Stomach (tissue), 9 donors: ENCODE data around the gene MEGF10. TPM values are rescaled to one million over a fixed set of nuclear protein-coding genes. Genes with fewer than 3 reads are reported as not detected.

ENCODE experiments used
- DNase-seq, 2 donors: peaks; one replicate each; pipeline versions ENCODE4 v3.0.0 to v3.0.0-alpha.2; 2013 to 2019
- H3K27ac ChIP-seq, 5 donors: fragments of 200-600 bp in 4 of 5; sonication (generic) in 4 of 5; one replicate each; pipeline ENCODE4 v1.5.1; 2013 to 2019; ENCODE audit warnings: mild to moderate bottlenecking in 1 of 5, moderate library complexity in 1 of 5
- H3K27me3 ChIP-seq, 3 donors: fragments of 200-600 bp; sonication (generic); one replicate each; pipeline ENCODE4 v1.5.1; 2017 to 2019; ENCODE audit warnings: mixed run types in 1 of 3
- H3K36me3 ChIP-seq, 4 donors: fragments of 200-600 bp; sonication (generic); 1 replicate in 3 of 4; 2 replicates in 1 of 4; pipeline ENCODE4 v1.5.1; 2016 to 2019
- H3K4me1 ChIP-seq, 4 donors: fragments of 200-600 bp; sonication (generic); one replicate each; pipeline ENCODE4 v1.5.1; 2016 to 2019
- H3K4me3 ChIP-seq, 4 donors: fragments of 200-600 bp; sonication (generic) in 3 of 4; one replicate each; pipeline ENCODE4 v1.5.1; 2016 to 2019; ENCODE audit warnings: mild to moderate bottlenecking in 1 of 4
- H3K9me3 ChIP-seq, 4 donors: fragments of 200-600 bp; sonication (generic); one replicate each; pipeline ENCODE4 v1.5.1; 2016 to 2019
- CTCF ChIP-seq, 7 experiments: fragments of 450-650 bp in 4 of 7; fragments of 200-600 bp in 3 of 7; sonication (generic) in 3 of 7; IDR thresholded peaks; one replicate each; pipeline ENCODE4 v1.5.1; 2016 to 2019; ENCODE audit warnings: antibody characterized with exemption in 7 of 7, control low read depth in 2 of 7, mild to moderate bottlenecking in 1 of 7
- EP300 ChIP-seq: sonication (generic); formaldehyde crosslinking; IDR thresholded peaks from one replicate; pipeline ENCODE4 v1.6.1; 2017; ENCODE audit warnings: antibody characterized with exemption
- POLR2A ChIP-seq, 4 donors: fragments of 450-650 bp; IDR thresholded peaks; one replicate each; pipeline ENCODE4 v1.6.1; 2016; ENCODE audit warnings: antibody characterized with exemption in 4 of 4, control low read depth in 2 of 4, mild to moderate bottlenecking in 1 of 4, moderate library complexity in 1 of 4
- POLR2AphosphoS5 ChIP-seq, 3 donors: sonication (generic); formaldehyde crosslinking; IDR thresholded peaks; one replicate each; pipeline ENCODE4 v1.6.1; 2016; ENCODE audit warnings: antibody characterized with exemption in 3 of 3
- WGBS, 5 donors: extraction: QIAGEN DNeasy Blood & Tissue Kit in 3 of 5; methylation state at CpG; one replicate each; pipeline versions ENCODE4 v1.1.5 to v1.1.7; 2013 to 2018; 5-methylcytosine and 5-hydroxymethylcytosine counted together
- intact Hi-C: fragments of 100-400 bp; cut with DNase I; formaldehyde crosslinking; loops from one replicate; pipeline ENCODE4 v1.15.1; 2023; ENCODE audit warnings: low total_unique reads
- polyA plus RNA-seq, 3 donors: library from polyadenylated mRNA; stranded (reverse); fragments of 200-250 nt; gene quantifications; one replicate each; pipeline ENCODE4 v1.2.3, GENCODE V29; 2013
- total RNA-seq, 5 donors: library from RNA; depleted of rRNA; stranded (reverse); fragments of >200 nt; gene quantifications; one replicate each; pipeline versions ENCODE4 v1.1.0 to v1.2.3, GENCODE V29; 2014 to 2016
- donor health status: healthy with polysubstance abuse.
- donor health status: Bipolar disorder and iron deficiency.
- donor health status: healthy.

The MEGF10 gene
- total and polyA plus RNA-seq, 8 donors, result under 0.01 to 2.0 (median 0.05) TPM; not detected in 5

GRCh38 chr5:127421471-127421870, 130.9 kb downstream of the MEGF10 start:
- Histone ChIP-seq H3K27me3 (no peaks in the 10 kb centered on the region), H3K9me3 (no peaks in the 10 kb centered on the region), H3K4me1 (peaks cover 0 to 8% (median 0%) of the 10 kb centered on the region in 4 donors), H3K4me3 (no peak overlapping the region), H3K36me3 (no peaks in the 10 kb centered on the region), H3K27ac (no peak overlapping the region)
- DNase-seq, result no peak
- WGBS, 5 donors, result 69 to 78% (median 75%) methylated on average over 2 of the region's 2 CpGs
- intact Hi-C loops, result no loop called here
- TF ChIP-seq EP300 (no peak), POLR2A (IDR thresholded peaks at IDR 0.05) (no peak)

GRCh38 chr5:127423173-127423798, 132.7 kb downstream of the MEGF10 start:
- H3K27ac ChIP-seq, result no peak overlapping the region
- H3K9me3 ChIP-seq, result no peaks in the 10 kb centered on the region
- 71 to 77% (median 73%) methylated on average over 4 of the region's 4 CpGs for WGBS, 5 donors

GRCh38 chr5:127425037-127425436, 134.4 kb downstream of the MEGF10 start:
- H3K9me3 ChIP-seq, result no peaks in the 10 kb centered on the region
- H3K27ac ChIP-seq, result no peak overlapping the region
- 45 to 61% (median 55%) methylated on average over 4 of the region's 4 CpGs for WGBS, 5 donors
- no peaks in the 10 kb centered on the region for H3K36me3 ChIP-seq
- H3K4me3 ChIP-seq, result no peak overlapping the region
- DNase-seq, result no peak
- intact Hi-C loops, result no loop called here
- TF ChIP-seq EP300 (no peak), POLR2AphosphoS5 (IDR thresholded peaks at IDR 0.05) (no peak), CTCF (IDR thresholded peaks at IDR 0.05) (no peak), POLR2A (IDR thresholded peaks at IDR 0.05) (no peak)
- H3K27me3 ChIP-seq, result no peaks in the 10 kb centered on the region
- peaks cover 0 to 23% (median 9%) of the 10 kb centered on the region in 4 donors for H3K4me1 ChIP-seq

More at GRCh38 chr5:127423173-127423798, 132.7 kb downstream of the MEGF10 start:
- no peak for TF ChIP-seq EP300
- no peak for TF ChIP-seq CTCF (IDR thresholded peaks at IDR 0.05)
- no peak for TF ChIP-seq POLR2AphosphoS5 (IDR thresholded peaks at IDR 0.05)
- no peak for TF ChIP-seq POLR2A (IDR thresholded peaks at IDR 0.05)
- no peak for DNase-seq
- no peaks in the 10 kb centered on the region for H3K27me3 ChIP-seq
- H3K4me1 ChIP-seq, result peaks cover 0 to 8% (median 4%) of the 10 kb centered on the region in 4 donors
- intact Hi-C loops, result no loop called here
- H3K4me3 ChIP-seq, result no peak overlapping the region
- no peaks in the 10 kb centered on the region for H3K36me3 ChIP-seq

GRCh38 chr5:127425868-127426267, 135.3 kb downstream of the MEGF10 start:
- no peak overlapping the region for H3K4me3 ChIP-seq

More at GRCh38 chr5:127425868-127426267, 135.3 kb downstream of the MEGF10 start:
- no peaks in the 10 kb centered on the region for H3K27me3 ChIP-seq
- 63 to 85% (median 70%) methylated on average over 1 of the region's 1 CpG for whole genome bisulfite sequencing, 5 donors
- no peaks in the 10 kb centered on the region for H3K36me3 ChIP-seq
- H3K4me1 ChIP-seq, result peaks cover 0 to 30% (median 9%) of the 10 kb centered on the region in 4 donors
- no peak overlapping the region for H3K27ac ChIP-seq
- intact Hi-C loops, result no loop called here
- DNase-seq, result no peak
- H3K9me3 ChIP-seq, result no peaks in the 10 kb centered on the region
- TF ChIP-seq POLR2AphosphoS5 (IDR thresholded peaks at IDR 0.05) (no peak), POLR2A (IDR thresholded peaks at IDR 0.05) (no peak), CTCF (IDR thresholded peaks at IDR 0.05) (no peak), EP300 (no peak)
